Measurements from ENCODE around the gene GANAB.
"Not testable (repeated sequence)": the region's sequence is repeated elsewhere in the genome, so short reads cannot be mapped to it uniquely, and the experiment has no call there.

GANAB gene

GRCh38 chr11:62621567-62622470, 24.6 kb downstream of the GANAB start, which contains the start of gene B3GAT3:
B3GAT3 (minus strand) TSS chr11:62621986; CDS start chr11:62621947, 39 bp downstream.
- Histone ChIP-seq H4K20me1 (peaks cover 0 to 10% (median 0%) of the 10 kb centered on the region in 11 experiments; a peak in 2 of 22 replicates), H3K4me2 (peak within 1 kb of the TSS; percentile 76 to 98 (median 93)), H3K27ac (peak within 1 kb of the TSS; percentile 61 to 92 (median 85)), H3K4me1 (peaks cover 52 to 68% (median 62%) of the 10 kb centered on the region in 10 experiments), H3K36me3 (peaks cover 24 to 54% (median 35%) of the 10 kb centered on the region in 11 experiments), H3K27me3 (no peaks in the 10 kb centered on the region), H3K9me3 (replicated peaks in 1 of 11) (no peaks in the 10 kb centered on the region), H3K4me3 (peak within 1 kb of the TSS; percentile 68 to 89 (median 79)), H3K9ac (peak within 1 kb of the TSS; percentile 79 to 95 (median 86))
- peak in 9 of 11 experiments; percentile 13 to 81 (median 58); a peak in 9 of 22 replicates for TF ChIP-seq Cebpa-rat (IDR thresholded peaks at IDR 0.05)

DNA sequence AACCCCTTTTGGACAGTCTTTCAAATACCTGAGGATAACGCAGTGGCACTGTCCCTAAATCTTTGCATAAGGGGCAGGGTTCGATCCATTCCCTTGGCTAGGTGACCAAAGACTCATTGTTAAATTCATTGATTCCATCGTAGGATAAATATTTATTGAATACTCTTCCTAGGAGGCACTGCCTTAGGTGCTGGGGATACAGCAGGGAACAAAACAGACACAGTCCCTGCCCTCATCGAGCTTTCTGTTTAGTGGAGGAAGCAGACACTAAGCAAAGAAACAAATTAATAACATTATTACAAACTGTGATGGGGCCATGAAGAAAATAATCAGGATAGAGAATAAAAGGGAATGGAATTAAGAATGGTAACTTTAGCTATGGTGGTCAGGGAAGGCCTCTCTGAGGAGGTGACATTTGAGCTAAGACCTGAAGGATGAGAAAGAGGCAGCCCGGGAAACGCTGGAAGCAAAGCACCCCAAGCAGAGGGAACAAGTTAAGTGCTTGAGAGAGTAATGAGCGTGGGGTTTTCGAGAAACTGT, 25.3 kb downstream of the GANAB start:
- peak overlapping the region; percentile 59 to 92 (median 85); a peak in 21 of 22 replicates for H3K27ac ChIP-seq
- peak overlapping the region; percentile 68 to 89 (median 79) for H3K4me3 ChIP-seq

DNA sequence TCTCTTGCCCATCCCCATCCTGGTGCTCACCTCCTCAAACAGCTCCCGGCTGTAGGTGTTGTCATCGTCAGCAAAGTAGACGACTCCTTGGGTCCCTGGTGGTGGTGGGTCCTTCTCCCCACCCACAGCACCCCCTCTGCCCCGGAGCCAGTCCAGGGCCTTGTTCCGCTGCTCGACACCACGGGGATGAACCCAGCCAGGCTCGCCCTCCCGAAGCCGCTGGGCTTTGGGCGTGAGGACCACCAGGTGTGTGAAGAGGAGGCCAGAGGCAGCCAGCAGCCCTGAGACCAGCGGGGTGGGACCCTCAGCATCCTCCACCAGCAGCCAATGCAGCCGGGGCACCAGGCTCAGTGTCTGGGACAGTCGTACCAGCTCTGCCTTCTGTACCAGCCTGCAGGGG, 29.5 kb downstream of the GANAB start:
- H3K9ac ChIP-seq = 0 out of 22 replicates have a peak overlapping the region, but pooled peaks of 4 of the 11 experiments have one; percentile 4 to 17 (median 10)
- not testable (repeated sequence) for H3K4me3 ChIP-seq; H4K20me1 ChIP-seq; H3K4me2 ChIP-seq; H3K27me3 ChIP-seq; H3K27ac ChIP-seq; H3K9me3 ChIP-seq (replicated peaks in 1 of 11)
- H3K36me3 ChIP-seq = peaks cover 10 to 41% (median 26%) of the 10 kb centered on the region in 11 experiments; a peak in 20 of 22 replicates
- peaks cover 21 to 49% (median 30%) of the 10 kb centered on the region in 10 experiments for H3K4me1 ChIP-seq

More for the DNA sequence above, 25.3 kb downstream of the GANAB start:
- Histone ChIP-seq H3K36me3 (peaks cover 24 to 54% (median 35%) of the 10 kb centered on the region in 11 experiments), H3K4me1 (peaks cover 48 to 67% (median 56%) of the 10 kb centered on the region in 10 experiments), H4K20me1 (0 out of 22 replicates have a peak, but pooled peaks cover 0 to 10% (median 0%) of the 10 kb centered on the region in 11 experiments), H3K27me3 (no peaks in the 10 kb centered on the region), H3K9me3 (replicated peaks in 1 of 11) (no peaks in the 10 kb centered on the region), H3K4me2 (peak overlapping the region; percentile 76 to 98 (median 93)), H3K9ac (peak overlapping the region; percentile 79 to 95 (median 86))
- TF ChIP-seq Cebpa-rat (IDR thresholded peaks at IDR 0.05) = no peak

- H3K4me2 ChIP-seq = peak overlapping the region in 2 of 11 experiments; percentile 3 to 26; a peak in 1 of 22 replicates
- H3K27ac ChIP-seq = peak overlapping the region in 4 of 11 experiments; percentile 13 to 82 (median 17); a peak in 1 of 22 replicates
- no peaks in the 10 kb centered on the region for H3K9me3 ChIP-seq (replicated peaks in 1 of 11)
- H4K20me1 ChIP-seq = peaks cover 0 to 8% (median 0%) of the 10 kb centered on the region in 11 experiments; a peak in 2 of 22 replicates
- H3K36me3 ChIP-seq = peaks cover 10 to 44% (median 26%) of the 10 kb centered on the region in 11 experiments; a peak in 20 of 22 replicates
- H3K4me3 ChIP-seq = no peak overlapping the region
- peak overlapping the region in 7 of 11 experiments; percentile 21 to 44 (median 34); a peak in 6 of 22 replicates for H3K9ac ChIP-seq
- no peaks in the 10 kb centered on the region for H3K27me3 ChIP-seq
- no peak for TF ChIP-seq Cebpa-rat (IDR thresholded peaks at IDR 0.05)
- peaks cover 26 to 53% (median 35%) of the 10 kb centered on the region in 10 experiments for H3K4me1 ChIP-seq
Observed at GRCh38 chr11:62615521-62615920, 30.9 kb downstream of the GANAB start.

DNA sequence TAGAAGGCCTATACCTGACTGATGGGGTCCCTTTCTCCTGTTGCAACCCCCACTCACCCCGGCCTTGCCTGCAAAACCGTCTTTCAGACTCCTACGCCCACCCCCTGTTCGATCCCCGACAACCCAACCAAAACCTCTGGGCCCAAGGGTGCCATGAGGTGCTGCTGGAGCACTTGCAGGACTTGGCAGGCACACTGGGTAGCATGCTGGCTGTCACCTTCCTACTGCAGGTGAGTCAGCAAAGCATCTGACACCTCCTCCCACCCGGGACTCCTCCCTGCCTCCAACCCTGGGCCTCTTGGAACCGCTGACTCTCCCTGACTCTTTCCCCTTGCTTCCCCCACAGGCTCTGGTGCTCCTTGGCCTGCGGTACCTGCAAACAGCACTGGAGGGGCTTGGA, 32.1 kb downstream of the GANAB start:
- Histone ChIP-seq H3K27ac (peak overlapping the region in 4 of 11 experiments; percentile 7 to 91 (median 84); a peak in 4 of 22 replicates), H3K36me3 (peaks cover 12 to 56% (median 30%) of the 10 kb centered on the region in 11 experiments; a peak in 21 of 22 replicates), H3K4me2 (peak overlapping the region in 1 of 11 experiments; percentile 1; a peak in 1 of 22 replicates), H4K20me1 (peaks cover 0 to 8% (median 0%) of the 10 kb centered on the region in 11 experiments; a peak in 2 of 22 replicates), H3K9ac (peak overlapping the region in 4 of 11 experiments; percentile 21 to 37 (median 30); a peak in 1 of 22 replicates), H3K4me1 (peaks cover 28 to 53% (median 35%) of the 10 kb centered on the region in 10 experiments), H3K9me3 (replicated peaks in 1 of 11) (no peaks in the 10 kb centered on the region), H3K27me3 (no peaks in the 10 kb centered on the region), H3K4me3 (no peak overlapping the region)
- no peak for TF ChIP-seq Cebpa-rat (IDR thresholded peaks at IDR 0.05)

DNA sequence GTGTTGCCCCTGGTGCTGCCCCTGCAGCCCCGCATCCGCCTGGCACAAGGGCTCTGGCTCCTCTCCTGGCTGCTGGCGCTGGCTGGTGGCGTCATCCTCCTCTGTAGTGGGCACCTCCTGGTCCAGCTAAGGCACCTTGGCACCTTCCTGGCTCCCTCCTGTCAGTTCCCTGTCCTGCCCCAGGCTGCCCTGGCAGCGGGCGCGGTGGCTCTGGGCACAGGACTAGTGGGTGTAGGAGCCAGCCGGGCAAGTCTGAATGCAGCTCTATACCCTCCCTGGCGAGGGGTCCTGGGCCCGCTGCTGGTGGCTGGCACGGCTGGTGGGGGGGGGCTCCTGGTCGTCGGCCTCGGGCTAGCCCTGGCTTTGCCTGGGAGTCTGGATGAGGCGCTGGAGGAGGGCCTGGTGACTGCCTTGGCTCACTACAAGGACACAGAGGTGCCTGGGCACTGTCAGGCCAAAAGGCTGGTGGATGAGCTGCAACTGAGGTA, 33.1 kb downstream of the GANAB start:
- peak overlapping the region in 10 of 11 experiments; percentile 9 to 91 (median 84); a peak in 19 of 22 replicates for H3K27ac ChIP-seq
- H3K9me3 ChIP-seq (replicated peaks in 1 of 11) = no peaks in the 10 kb centered on the region
- H3K9ac ChIP-seq = peak overlapping the region in 9 of 11 experiments; percentile 31 to 91 (median 88); a peak in 15 of 22 replicates
- no peaks in the 10 kb centered on the region for H3K27me3 ChIP-seq
- H3K4me1 ChIP-seq = peaks cover 36 to 58% (median 41%) of the 10 kb centered on the region in 10 experiments
- H3K4me3 ChIP-seq = peak overlapping the region in 2 of 10 experiments; percentile 72 to 81; a peak in 2 of 20 replicates
- H3K4me2 ChIP-seq = peak overlapping the region in 7 of 11 experiments; percentile 31 to 100 (median 60); a peak in 7 of 22 replicates
- H3K36me3 ChIP-seq = peaks cover 15 to 65% (median 30%) of the 10 kb centered on the region in 11 experiments
- no peak for TF ChIP-seq Cebpa-rat (IDR thresholded peaks at IDR 0.05)
- H4K20me1 ChIP-seq = peaks cover 0 to 12% (median 0%) of the 10 kb centered on the region in 11 experiments; a peak in 2 of 22 replicates

DNA sequence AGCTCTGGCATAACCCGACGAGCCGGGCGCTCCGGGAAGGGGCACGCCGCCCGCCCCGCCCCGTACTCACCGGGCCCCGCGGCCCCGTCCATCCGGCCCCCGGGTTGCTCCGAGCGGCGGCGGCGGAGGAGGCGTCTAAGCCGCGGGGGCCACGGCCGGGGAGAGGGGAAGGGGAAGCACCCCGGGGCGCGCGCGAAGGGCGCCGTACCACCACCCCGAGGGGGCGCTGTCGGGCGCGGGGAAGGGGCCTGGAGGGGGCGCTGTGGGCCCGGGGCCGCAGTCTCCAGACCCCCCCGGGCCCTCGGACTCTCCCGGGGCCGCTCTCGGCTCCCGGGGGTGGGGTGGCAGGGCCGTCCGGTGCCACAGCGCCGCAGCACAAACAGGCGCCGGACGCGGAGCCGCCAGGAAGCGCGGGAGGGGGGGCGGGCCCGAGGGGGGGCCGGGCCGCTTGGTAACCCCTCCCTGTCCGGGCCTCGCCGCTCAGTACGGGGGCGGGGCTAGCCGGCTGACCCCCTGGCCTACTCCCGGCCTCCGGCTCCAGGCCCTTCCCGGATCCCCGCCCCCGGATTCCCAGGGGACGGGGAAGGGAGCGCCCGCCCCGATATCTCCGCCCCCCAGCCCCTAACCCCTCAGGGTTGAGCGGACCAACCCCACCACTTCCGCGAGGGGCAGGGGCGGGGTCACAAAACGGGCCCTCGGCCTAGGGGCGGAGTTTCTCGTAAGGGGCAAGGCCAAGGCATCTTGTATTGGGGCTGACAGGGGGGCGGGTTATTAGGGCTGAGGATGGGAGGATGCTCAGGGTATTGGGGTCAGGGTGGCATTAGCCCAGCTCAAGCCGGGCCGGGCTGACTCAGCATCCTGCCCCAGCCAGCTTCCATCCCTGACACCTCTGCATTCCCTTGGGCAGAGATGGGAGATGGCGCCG, 33.8 kb downstream of the GANAB start, which contains the start of the genes EML3 and ROM1:
Gene EML3 (minus strand): TSS at position 410 of the 925 bp plus-strand sequence. CDS start 318 bp downstream, at position 92.
Gene ROM1 (plus strand): TSS at position 892 of the 925 bp plus-strand sequence. CDS start 25 bp downstream, at position 917.
- no peak for TF ChIP-seq Cebpa-rat (IDR thresholded peaks at IDR 0.05)
- Histone ChIP-seq H3K27me3 (no peaks in the 10 kb centered on the region), H3K9me3 (replicated peaks in 1 of 11) (no peaks in the 10 kb centered on the region), H3K9ac (peak within 1 kb of the TSS; percentile 84 to 94 (median 90)), H3K4me2 (peak within 1 kb of the TSS; percentile 91 to 100 (median 98)), H3K36me3 (peaks cover 15 to 66% (median 33%) of the 10 kb centered on the region in 11 experiments), H4K20me1 (peaks cover 0 to 19% (median 0%) of the 10 kb centered on the region in 11 experiments; a peak in 2 of 22 replicates), H3K4me3 (peak within 1 kb of the TSS; percentile 69 to 89 (median 74)), H3K4me1 (peaks cover 43 to 65% (median 48%) of the 10 kb centered on the region in 10 experiments), H3K27ac (peak within 1 kb of the TSS; percentile 72 to 91 (median 83))
